Posterior cingulate gyrus (tissue), 11 donors: ENCODE results near the gene UBL4B.
"Not testable (repeated sequence)": the region's sequence is repeated elsewhere in the genome, so short reads cannot be mapped to it uniquely, and the experiment has no call there.

Experiments used
- DNase-seq, 10 donors: peaks; one replicate each; pipeline versions ENCODE4 v3.0.0 to v3.0.0-alpha.2; 2020 to 2021; ENCODE audit warnings: mixed read lengths in 3 of 10
- intact Hi-C: fragments of 100-400 bp; cut with DNase I; formaldehyde crosslinking; loops from one replicate; pipeline ENCODE4 v1.15.1; 2023

The UBL4B gene

GRCh38 chr1:110112143-110112542, at the start of gene UBL4B:
UBL4B (plus strand) TSS chr1:110112443; CDS start chr1:110112535, 92 bp downstream.
- intact Hi-C loops = no loop called here
- no peak for DNase-seq

- DNase-seq = peak in 1 of 10 donors; percentile 29
- intact Hi-C loops = no loop called here
Measured at GRCh38 chr1:110062612-110063011, 49.6 kb upstream of the UBL4B start.

GRCh38 chr1:110063781-110064180, 48.5 kb upstream of the UBL4B start:
- DNase-seq = peak in 1 of 10 donors; percentile 65
- intact Hi-C loops = no loop called here

- peak in 1 of 10 donors; percentile 71 for DNase-seq
- intact Hi-C loops = no loop called here
Measured at GRCh38 chr1:110064576-110065337, 47.5 kb upstream of the UBL4B start.

GRCh38 chr1:110065841-110066240, 46.4 kb upstream of the UBL4B start:
- peak in 1 of 10 donors; percentile 73 for DNase-seq
- intact Hi-C loops = no loop called here

GRCh38 chr1:110067479-110067892, 44.8 kb upstream of the UBL4B start:
- peak in 1 of 10 donors; percentile 75 for DNase-seq
- intact Hi-C loops = no loop called here

GRCh38 chr1:110067893-110068645, 44.2 kb upstream of the UBL4B start:
- intact Hi-C loops = no loop called here
- DNase-seq = peak in 2 of 10 donors; percentile 67 to 84

GRCh38 chr1:110068646-110069403, 43.4 kb upstream of the UBL4B start:
- intact Hi-C loops = no loop called here
- peak in 1 of 10 donors; percentile 62 for DNase-seq

GRCh38 chr1:110069404-110070281, 42.6 kb upstream of the UBL4B start:
- peak in 2 of 10 donors; percentile 64 to 71 for DNase-seq
- intact Hi-C loops = no loop called here

GRCh38 chr1:110070282-110070669, 42.0 kb upstream of the UBL4B start:
- intact Hi-C loops = no loop called here
- no peak for DNase-seq

- intact Hi-C loops = no loop called here
- no peak for DNase-seq
Measured at GRCh38 chr1:110070671-110071242, 41.5 kb upstream of the UBL4B start, which contains the start of gene ALX3. ALX3 (minus strand) TSS chr1:110070672; CDS start chr1:110070612, 60 bp downstream.

GRCh38 chr1:110074166-110074565, 38.1 kb upstream of the UBL4B start:
- no peak for DNase-seq
- intact Hi-C loops = no loop called here

- peak in 2 of 10 donors; percentile 37 to 50 for DNase-seq
- intact Hi-C loops = no loop called here
Measured at GRCh38 chr1:110076789-110077500, 35.3 kb upstream of the UBL4B start.

GRCh38 chr1:110079995-110080394, 32.2 kb upstream of the UBL4B start:
- intact Hi-C loops, DNase-seq: not testable (repeated sequence)

- DNase-seq = peak in 1 of 10 donors; percentile 39
- intact Hi-C loops = no loop called here
Measured at GRCh38 chr1:110081061-110081460, 31.2 kb upstream of the UBL4B start.

- DNase-seq = peak in 1 of 10 donors; percentile 1
- intact Hi-C loops = no loop called here
Measured at GRCh38 chr1:110082477-110082876, 29.8 kb upstream of the UBL4B start.

GRCh38 chr1:110083061-110083865, 29.0 kb upstream of the UBL4B start:
- DNase-seq = no peak
- intact Hi-C loops = no loop called here

GRCh38 chr1:110083866-110084226, 28.4 kb upstream of the UBL4B start:
- intact Hi-C loops = no loop called here
- DNase-seq = peak in 1 of 10 donors; percentile 80
